Upper lobe of right lung (tissue), 1 donor: ENCODE data around the gene PLK2. TPM values are rescaled to one million over a fixed set of nuclear protein-coding genes. Genes with fewer than 3 reads are reported as not detected.

Experiments
- ATAC-seq: fragments of 200-7000 bp; cut with Tn5 transposase; one replicate; pipeline ENCODE4 v1.9.1; 2020; ENCODE audit warnings: mild to moderate bottlenecking, moderate library complexity
- DNase-seq: peaks from one replicate; pipeline ENCODE4 v3.0.0-alpha.2; 2020
- H3K27ac ChIP-seq: fragments of 200-600 bp; one replicate; pipeline ENCODE4 v1.8.0; 2022
- H3K27me3 ChIP-seq: fragments of 200-600 bp; one replicate; pipeline ENCODE4 v1.8.0; 2022; ENCODE audit warnings: mild to moderate bottlenecking
- H3K36me3 ChIP-seq: fragments of 200-600 bp; one replicate; pipeline ENCODE4 v1.8.0; 2022
- H3K4me1 ChIP-seq: fragments of 200-600 bp; one replicate; pipeline ENCODE4 v1.8.0; 2022
- H3K4me3 ChIP-seq: fragments of 200-600 bp; one replicate; pipeline ENCODE4 v1.8.0; 2022; ENCODE audit warnings: mild to moderate bottlenecking
- H3K9me3 ChIP-seq: fragments of 200-600 bp; one replicate; pipeline ENCODE4 v1.8.0; 2022
- CTCF ChIP-seq: fragments of 200-600 bp; IDR thresholded peaks from one replicate; pipeline ENCODE4 v1.8.0; 2022; ENCODE audit warnings: antibody characterized with exemption
- intact Hi-C: fragments of 100-400 bp; cut with DNase I; formaldehyde crosslinking; loops from one replicate; pipeline ENCODE4 v1.11.0; 2022
- total RNA-seq: library from RNA; stranded (reverse); fragmentation: NEBNext Ultra II Directional; extraction: Animal tissue kit (Norgen Biotek cat#: 25700); gene quantifications from one replicate; pipeline ENCODE4 v1.2.1, GENCODE V29; 2021
- donor health status: DM: no; HTN: yes; CAD: no; lungs with severe emphysema.

PLK2 gene
- total RNA-seq, 1 donor from 2014 or later: 41.1 TPM

GRCh38 chr5:58450811-58451629 lies 8.9 kb downstream of the PLK2 start:
- no peak overlapping the region for H3K27ac ChIP-seq
- ATAC-seq: no peak

DNA sequence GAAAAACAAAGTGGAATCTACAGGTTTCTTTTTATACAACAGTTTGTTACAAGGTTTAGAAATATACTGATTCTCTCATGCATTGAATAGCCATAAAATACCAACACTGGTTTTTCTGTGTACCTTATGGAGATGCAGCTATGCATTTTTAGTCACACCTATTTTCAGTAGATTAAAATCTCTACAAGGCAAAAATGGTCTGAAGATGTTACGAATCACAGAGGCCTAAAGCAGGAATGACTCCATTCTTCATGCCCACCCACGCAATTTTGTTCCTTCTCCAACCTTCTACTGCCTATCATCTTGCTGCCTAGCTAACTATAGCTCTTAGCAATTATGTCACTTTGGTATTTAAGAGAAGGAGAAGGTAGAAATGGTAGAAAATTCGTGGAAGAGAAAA lies 9.9 kb downstream of the PLK2 start:
- peaks cover 17% of the 10 kb centered on the region for H3K36me3 ChIP-seq
- no peaks in the 10 kb centered on the region for H3K27me3 ChIP-seq
- intact Hi-C loops: no loop called here
- no peak overlapping the region for H3K4me3 ChIP-seq
- DNase-seq: no peak
- H3K27ac ChIP-seq: no peak overlapping the region
- no peak for TF ChIP-seq CTCF
- H3K4me1 ChIP-seq: peaks cover 4% of the 10 kb centered on the region
- ATAC-seq: no peak
- H3K9me3 ChIP-seq: no peaks in the 10 kb centered on the region

More at GRCh38 chr5:58450811-58451629, 8.9 kb downstream of the PLK2 start:
- peaks cover 9% of the 10 kb centered on the region for H3K4me1 ChIP-seq
- intact Hi-C loops: no loop called here
- no peaks in the 10 kb centered on the region for H3K27me3 ChIP-seq
- no peak for TF ChIP-seq CTCF
- H3K9me3 ChIP-seq: no peaks in the 10 kb centered on the region
- H3K36me3 ChIP-seq: peaks cover 26% of the 10 kb centered on the region
- no peak for DNase-seq
- H3K4me3 ChIP-seq: no peak overlapping the region

DNA sequence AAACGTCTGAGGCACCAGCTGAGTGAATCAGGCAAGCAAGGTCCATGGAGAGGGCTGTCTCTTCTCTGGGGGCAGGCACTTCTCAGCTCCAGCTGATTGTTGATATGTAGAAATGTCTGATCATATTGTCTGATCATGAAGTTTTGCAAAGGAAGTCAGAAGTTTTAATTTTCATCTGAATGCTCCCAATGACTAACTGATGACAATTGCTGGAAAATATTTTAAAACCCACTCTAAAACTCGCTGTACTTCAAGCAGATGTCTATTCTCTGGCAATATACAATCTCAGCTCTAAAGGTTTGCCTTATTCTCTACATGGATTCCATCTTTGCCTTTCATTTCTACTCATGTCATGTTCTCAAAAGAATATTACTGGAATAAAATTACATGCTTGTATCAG lies 12.7 kb downstream of the PLK2 start:
- no peaks in the 10 kb centered on the region for H3K36me3 ChIP-seq
- DNase-seq (no peak), ATAC-seq (no peak)
- H3K4me3 ChIP-seq: no peak overlapping the region
- H3K9me3 ChIP-seq: no peaks in the 10 kb centered on the region
- intact Hi-C loops: no loop called here
- TF ChIP-seq CTCF: no peak
- H3K27ac ChIP-seq: no peak overlapping the region
- H3K4me1 ChIP-seq: no peaks in the 10 kb centered on the region
- H3K27me3 ChIP-seq: no peaks in the 10 kb centered on the region

DNA sequence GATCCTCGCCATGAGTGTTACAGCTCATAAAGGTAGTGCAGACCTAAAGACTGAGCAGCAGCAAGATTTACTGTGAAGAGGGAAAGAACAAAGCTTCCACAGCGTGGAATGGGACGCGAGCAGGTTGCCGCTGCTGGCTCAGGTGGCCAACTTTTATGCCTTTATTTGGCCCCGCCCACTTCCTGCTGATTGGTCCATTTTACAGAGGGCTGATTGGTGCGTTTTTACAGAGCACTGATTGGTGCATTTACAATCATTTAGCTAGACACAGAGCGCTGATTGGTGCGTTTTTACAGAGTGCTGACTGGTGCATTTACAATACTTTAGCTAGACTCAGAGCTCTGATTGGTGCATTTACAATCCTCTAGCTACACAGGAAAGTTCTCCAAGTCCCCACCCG lies 13.9 kb downstream of the PLK2 start:
- ATAC-seq (no peak), DNase-seq (no peak)
- intact Hi-C loops: no loop called here
- Histone ChIP-seq H3K27me3 (no peaks in the 10 kb centered on the region), H3K9me3 (no peaks in the 10 kb centered on the region), H3K36me3 (no peaks in the 10 kb centered on the region), H3K27ac (no peak overlapping the region), H3K4me3 (no peak overlapping the region), H3K4me1 (no peaks in the 10 kb centered on the region)
- no peak for TF ChIP-seq CTCF

- Histone ChIP-seq H3K4me1 (no peaks in the 10 kb centered on the region), H3K27ac (no peak overlapping the region), H3K36me3 (no peaks in the 10 kb centered on the region), H3K27me3 (no peaks in the 10 kb centered on the region), H3K9me3 (no peaks in the 10 kb centered on the region), H3K4me3 (no peak overlapping the region)
- ATAC-seq (no peak), DNase-seq (no peak)
- intact Hi-C loops: no loop called here
- TF ChIP-seq CTCF: no peak
Observed at GRCh38 chr5:58444805-58445204, 15.1 kb downstream of the PLK2 start.
